HG03097 (cell line): Measurements from ENCODE around the gene SH3BP5L.

Experiments used
- ATAC-seq: cut with Tn5 transposase; IDR thresholded peaks from one replicate; pipeline ENCODE4 v1.9.1; 2021; ENCODE audit not compliant: unreplicated experiment, low FRiP score

The SH3BP5L gene

DNA sequence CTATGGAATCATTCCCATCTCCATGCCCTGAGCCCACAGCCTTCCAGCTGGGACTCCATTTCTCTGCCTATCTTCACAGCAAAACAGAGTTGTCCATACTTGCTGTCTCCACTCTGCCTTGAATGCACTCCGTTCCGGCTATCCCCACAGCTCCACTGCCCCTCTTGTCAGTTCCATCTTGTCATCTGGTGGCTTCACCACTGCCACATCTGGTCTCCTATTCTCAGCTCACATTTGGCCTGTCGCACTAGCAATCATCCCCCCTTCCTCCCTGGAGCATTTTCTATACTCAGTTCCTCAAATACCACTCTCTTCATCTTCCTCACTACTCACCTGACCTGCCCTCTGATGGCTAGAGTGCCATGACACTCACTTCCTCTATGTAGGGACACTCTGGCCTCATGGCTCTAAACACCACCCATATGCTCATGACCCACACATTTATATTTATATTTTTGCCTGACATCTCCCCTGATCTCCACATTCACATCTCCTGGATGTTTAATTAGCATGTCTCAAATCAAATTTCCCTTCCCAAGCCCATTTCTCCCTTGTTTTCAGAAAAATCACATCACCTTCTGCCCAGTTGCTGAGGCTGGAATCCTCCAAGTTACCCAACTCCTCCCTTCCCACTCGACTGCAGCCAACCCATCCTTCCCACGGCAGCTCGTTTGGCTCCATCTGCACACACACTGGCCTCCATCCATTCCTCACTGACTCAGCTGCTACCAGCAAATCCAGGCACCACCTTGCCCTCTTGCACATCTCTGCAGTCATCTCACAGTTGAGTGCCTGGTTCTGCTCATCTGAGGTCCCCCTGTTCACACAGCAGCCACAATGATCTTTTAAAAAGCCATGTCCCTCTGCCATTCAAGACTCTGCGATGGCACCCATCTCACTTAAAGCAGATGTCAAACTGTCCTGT is 27.0 kb upstream of the SH3BP5L start:
- no peak for ATAC-seq

DNA sequence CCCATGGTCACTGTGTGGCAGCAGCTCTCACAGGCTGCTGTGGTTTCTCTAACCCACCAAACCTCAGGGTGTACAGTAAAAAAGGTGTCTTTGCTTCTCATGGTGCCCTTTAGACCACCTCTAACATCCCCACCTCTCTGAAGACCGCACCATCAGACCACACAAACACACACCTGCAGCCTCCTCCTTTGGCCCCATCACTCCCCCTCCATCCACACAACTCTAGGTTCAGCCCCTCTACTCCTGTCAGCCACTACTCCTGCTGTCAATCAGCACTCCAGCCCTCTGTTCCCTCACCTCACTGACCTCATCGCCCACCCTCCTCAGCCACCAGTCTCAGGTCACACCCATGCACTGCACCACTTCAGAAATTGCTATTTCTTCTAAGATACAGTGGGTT is 25.7 kb upstream of the SH3BP5L start:
- ATAC-seq = no peak

DNA sequence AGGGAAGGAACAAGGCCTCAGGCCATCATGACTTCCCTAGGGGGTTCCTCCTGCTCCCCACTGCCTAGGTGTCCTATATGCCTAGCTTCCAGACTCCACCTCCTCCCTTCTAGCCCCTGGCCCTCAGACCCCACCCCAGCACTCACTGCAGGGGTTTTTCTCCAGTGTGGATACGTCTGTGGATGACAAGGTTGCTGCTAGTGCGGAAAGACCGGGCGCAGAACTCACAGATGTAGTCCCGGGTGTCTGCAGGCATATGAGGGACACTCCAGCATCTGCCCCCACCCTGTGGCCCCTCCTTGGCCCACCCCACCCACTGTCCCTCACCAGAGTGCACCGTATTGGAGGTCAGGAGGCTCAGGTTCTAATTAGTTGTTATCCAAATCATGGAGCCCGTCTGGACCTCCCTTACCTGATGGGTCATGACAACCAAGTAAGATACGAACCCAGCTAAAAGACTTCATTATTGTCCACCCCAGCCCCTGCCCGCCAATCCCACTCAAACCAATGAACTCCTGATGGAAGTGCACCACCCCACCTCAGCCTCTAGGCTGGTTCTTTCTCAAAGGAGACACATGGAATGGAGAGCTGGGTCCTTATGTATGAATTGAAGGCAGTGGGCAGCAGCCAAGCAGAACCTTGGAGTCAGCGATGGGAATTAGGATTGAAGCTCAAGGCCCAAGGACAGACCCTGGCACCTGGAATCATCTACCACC is 25.0 kb upstream of the SH3BP5L start:
- ATAC-seq = no peak

DNA sequence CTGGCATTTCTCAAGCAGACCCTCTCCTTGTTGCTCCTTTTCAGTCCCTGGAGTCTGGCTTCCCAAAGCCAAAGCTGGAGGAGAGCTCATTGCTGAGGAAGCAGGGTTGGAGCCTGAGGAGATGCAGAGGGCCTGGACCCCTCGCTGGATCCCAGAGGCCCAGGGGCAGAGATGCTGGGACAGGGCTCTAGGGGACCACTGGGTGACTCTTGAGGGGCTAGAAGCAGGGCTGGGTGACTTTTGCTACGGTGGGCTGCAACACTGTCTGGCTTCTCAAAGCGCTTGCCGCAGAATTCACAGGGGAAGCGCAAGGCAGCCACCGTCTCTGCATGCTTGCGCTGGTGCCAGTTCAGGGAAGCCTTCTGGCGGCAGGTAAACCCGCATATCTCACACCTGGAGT is 24.4 kb upstream of the SH3BP5L start:
- no peak for ATAC-seq

DNA sequence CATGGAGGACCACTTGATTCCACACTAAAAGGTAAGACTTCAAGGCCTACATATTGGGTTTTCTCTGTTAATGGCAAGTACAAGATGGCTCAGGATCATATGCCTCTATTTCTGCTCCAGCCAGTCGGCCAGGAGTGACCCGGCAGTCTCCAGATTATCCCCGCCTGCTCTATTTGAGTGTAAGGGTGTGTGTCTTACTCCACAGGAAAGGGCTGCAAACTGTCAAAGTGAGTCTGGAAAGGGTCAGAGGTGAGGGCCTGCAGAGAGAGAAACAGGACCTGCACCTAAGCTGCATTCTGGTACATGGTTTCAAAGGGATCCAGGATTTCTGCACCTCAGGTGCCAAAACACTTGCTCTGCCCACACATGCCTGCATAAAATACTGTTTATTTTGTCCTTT is 23.9 kb upstream of the SH3BP5L start:
- no peak for ATAC-seq

DNA sequence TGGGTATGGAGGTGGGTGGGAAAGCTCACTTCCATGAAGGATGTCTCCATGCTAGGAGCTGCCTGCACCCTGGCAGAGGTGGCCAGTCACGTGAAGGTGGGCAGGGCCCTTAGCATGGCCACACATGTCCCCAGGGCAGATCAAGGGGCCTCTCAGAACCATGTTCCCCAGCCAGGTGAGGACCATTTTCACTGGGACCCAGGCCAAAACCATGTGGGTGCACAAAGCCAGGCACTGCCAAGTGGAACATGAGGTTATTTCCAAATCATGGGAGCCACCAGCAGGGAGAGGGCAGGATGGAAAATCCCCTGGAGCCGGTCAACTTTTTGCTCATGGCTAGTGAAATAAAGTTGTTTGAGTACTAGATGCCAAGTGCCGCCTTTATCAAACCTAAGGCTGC is 23.4 kb upstream of the SH3BP5L start:
- no peak for ATAC-seq

DNA sequence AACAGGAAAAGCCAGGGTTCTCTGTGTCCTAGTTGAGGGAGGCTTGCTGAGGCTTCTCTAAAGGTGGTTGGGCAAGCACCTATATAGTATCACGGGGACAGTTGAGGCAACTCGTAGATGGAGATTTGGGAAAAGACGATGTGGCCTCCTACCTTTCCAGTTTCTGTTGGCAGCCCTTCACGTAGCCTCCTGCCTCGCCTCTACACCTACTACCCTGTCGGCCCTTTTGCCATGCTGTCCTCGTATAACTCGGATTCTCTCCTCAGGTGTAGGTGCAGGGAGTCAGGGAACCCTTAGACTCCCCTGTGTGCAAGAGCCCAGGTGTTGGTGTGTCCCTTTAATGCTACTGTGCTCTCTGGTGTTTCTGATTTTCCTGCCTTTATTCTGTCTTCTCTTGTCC is 22.9 kb upstream of the SH3BP5L start:
- ATAC-seq = no peak

DNA sequence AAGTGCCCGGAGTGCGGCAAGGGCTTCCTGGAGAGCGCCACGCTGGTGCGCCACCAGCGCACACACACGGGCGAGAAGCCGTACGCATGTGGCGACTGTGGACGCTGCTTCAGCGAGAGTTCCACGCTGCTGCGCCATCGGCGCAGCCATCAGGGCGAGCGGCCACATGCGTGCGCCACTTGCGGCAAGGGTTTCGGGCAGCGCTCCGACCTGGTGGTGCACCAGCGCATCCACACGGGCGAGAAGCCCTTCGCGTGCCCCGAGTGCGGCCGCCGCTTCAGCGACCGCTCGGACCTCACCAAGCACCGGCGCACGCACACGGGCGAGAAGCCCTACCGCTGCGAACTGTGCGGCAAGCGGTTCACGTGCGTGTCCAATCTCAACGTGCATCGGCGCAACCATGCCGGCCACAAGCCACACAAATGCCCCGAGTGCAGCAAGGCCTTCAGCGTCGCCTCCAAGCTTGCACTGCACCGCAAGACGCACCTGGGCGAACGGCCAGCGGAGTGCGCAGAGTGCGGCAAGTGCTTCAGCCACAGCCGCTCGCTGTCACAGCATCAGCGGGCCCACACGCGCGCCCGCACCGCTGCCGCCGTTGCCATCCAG is 22.3 kb upstream of the SH3BP5L start:
- no peak for ATAC-seq

DNA sequence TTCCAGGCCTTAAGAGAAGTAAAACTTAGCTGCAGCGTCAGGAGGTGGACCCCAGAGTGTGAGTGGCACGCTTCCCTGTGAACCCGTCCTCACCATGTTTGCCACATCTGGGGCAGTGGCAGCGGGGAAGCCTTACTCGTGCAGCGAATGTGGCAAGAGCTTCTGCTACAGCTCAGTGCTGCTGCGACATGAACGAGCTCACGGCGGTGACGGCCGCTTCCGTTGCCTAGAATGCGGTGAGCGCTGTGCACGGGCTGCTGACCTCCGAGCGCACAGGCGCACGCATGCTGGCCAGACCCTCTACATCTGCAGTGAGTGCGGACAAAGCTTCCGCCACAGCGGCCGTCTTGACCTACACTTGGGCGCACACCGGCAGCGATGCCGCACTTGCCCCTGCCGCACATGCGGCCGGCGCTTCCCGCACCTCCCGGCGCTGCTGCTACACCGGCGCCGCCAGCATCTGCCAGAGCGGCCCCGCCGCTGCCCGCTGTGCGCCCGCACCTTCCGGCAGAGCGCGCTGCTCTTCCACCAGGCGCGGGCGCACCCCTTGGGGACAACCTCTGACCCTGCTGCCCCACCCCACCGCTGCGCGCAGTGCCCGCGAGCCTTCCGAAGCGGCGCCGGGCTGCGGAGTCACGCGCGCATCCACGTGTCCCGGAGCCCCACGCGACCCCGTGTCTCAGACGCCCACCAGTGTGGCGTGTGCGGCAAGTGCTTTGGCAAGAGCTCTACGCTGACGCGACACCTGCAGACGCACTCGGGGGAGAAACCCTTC is 21.7 kb upstream of the SH3BP5L start:
- ATAC-seq = no peak

DNA sequence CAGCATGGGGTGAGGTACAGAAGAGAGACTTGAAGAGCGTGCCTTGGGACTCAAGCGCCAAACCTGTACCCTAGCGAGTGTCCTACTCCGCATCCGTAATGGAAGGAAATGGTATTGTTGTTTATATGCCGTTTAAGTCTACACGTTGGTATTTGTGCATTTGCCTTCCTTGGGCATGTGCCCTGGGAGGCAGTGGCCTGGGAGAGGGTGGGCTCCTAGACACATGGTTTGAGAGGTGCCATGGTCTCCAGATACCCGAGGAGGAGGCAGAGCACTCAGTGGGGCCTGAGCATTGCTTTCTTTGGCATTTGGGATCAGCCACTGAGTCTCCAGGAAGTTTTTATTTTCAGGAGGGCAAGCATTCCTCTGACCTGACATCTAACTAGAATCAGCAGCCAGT is 18.8 kb upstream of the SH3BP5L start:
- ATAC-seq = no peak

DNA sequence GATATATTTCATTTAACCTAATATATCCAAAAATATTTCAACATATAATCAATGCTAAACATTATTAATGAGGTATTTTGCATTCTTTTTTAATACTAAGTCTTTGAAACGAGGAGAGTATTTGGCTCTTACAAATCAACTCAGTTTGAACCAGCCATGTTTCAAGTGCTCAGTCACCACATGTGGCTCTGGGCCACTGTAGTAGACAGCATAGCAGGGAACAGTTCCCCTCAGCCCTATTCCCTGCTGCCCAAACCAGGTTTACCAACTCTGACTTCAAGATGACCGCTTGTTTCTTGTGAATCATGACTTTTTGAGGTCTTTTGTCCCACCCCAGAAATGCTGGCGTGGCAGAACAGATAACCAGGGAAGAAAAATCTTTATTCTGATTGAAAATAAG is 18.0 kb upstream of the SH3BP5L start:
- ATAC-seq = no peak

DNA sequence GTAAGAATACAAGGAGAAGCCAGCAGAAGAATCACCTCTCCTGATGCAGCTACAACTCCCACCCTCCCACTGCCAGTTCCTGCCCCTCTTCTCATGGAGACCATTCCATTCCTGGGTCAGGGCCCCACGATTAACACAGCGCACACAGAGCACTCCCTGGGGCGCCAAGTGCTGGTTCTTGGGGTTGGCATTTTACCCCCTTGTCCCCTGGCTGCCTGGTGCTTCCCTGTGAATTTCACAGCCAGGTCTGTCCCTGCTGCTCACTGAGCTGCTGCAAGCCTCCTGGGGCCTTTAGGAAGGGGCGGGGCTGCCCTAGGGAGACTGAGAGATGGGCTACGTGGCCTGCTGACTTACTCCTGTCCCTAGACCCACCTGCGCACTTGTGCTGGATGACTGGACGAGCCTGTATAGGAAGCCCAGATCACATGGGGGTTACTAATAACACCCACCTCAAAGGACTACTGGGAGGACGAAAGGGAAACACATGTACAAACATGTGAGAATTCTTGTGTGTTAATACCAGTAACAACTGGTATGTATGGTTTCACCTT is 17.1 kb upstream of the SH3BP5L start:
- no peak for ATAC-seq

DNA sequence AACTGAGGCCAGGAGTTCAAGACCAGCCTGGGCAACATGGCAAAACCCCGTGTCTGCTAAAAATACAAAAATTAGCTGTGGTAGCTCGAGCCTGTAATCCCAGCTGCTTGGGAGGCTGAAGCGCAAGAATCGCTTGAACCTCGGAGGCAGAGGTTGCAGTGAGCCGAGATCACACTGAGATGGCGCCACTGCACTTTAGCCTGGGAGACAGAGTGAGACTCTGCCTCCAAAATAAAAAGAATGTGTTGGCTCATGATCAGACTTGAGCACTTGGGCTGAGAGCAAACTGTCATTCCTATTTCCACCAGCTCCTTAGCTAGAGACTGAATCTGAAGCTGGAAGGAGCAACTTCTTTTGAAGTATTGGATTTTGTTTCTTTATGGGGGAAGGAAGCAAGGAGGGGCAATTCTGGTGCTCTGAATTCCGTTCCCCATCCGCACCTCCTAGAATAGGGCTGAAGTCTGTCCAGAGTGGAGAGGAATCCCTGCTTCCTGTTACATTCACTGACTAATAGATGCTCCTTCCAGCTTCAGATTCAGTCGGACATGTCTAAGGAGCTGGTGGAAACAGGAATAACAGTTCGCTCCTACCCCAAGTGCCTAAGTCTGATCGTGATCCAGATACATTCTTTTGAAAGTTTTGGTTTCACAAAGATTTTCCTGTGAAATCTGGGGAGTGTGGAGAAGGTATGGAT is 16.1 kb upstream of the SH3BP5L start:
- ATAC-seq = no peak

DNA sequence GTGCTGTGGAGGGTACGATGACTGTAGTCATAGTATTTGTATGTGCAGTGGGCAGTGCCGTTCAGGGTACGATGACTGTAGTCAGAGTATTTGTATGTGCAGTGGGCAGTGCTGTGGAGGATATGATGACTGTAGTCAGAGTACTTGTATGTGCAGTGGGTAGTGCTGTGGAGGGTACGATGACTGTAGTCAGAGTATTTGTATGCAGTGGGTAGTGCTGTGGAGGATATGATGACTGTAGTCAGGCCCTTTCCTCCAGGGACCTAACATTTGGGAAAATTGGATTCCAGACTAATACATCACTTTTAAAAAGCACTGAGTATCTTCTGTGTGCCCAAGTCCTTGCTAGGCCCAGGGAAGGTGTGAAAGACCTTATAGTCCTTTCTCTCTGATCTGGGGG is 15.2 kb upstream of the SH3BP5L start:
- ATAC-seq = no peak

DNA sequence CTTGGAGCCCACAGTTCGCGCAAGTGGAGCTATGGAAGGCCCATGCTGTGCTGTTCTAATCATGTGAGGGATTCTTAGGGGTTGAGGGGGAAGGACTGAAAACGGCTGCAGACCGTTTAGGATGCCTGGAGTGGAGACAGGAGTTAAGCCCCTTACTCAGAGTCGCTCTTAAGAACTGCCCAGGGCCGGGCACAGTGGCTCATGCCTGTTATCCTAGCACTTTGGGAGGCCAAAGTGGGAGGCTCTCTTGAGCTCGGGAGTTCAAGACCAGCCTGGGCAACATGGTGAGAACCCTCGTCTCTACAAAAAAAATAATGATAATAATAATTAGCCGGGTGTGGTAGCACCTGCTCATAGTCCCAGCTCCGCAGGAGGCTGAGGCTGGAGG is 13.4 kb upstream of the SH3BP5L start:
- ATAC-seq = no peak

DNA sequence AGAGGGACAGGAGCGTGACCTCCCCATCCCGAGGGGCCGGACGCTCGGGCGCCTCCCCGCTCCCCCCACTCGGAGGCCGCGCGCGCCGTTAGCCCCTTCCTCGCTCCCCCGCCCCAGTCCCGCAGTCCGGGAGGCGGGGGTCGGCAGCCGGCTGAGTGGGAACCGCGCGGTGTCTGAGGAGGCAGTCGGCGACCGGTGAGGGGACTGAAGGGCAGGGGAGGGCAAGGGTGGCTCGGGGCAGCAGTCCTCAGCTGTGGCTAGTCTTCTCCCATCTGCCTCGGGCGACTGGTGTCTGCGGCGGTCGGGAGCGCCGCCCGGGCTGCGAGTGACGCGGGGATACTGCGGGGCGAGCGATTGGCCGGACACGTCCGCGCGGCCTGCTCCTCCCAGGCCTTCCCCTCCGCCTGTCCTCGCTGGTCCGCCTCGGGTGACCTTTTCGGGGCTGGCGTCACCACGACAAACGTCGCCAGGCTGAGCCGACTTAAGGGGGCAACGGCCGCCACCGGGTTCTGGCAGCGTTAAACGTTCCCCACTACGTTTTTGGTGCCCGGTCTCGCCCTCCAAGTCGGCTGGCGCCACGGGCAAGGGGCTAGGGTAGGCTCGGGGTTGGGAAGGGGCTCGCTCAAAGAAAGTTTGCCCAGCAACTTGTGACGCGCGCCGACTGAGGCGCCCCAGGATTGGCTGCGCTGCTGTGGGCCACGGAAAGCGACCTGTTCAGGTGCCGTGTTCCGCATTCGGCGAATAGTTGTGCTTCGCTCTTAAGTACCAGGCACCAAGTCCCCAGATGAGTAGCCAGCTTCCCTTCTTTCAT is 12.8 kb upstream of the SH3BP5L start:
- ATAC-seq = peak; percentile 66

DNA sequence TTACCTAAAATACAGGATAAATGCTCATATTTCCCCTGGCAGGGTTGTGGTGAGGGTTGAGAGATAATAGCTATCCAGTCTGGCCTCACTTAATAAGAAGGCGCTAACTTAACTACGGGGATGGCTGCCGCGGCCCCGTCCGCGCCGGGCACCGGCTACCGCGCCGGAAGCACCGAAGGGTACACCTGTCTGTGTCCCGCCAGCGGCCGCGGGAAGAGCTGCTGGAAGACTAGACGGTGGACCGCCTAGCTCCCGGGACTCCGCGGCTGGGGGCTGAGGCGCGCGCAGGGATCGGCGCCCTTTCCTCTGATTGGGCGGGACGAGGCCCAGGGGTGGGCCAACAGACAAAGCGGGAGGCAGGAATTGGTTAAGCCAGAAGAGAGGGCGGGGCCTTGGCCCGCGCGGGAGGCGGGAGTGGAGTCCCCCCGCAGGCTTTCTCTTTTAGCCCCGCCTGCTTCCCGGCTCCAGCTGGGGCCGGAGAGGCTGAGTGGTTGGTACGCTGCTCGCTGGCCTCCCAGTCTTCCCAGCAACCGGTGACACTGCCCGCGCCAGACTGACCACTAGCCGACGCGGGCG is 12.2 kb upstream of the SH3BP5L start, which contains the start of gene ZNF672:
TSS of gene ZNF672 (plus strand) at position 444 of the 576 bp plus-strand sequence. CDS start 9,051 bp downstream, outside the sequence.
- ATAC-seq = peak; percentile 90

DNA sequence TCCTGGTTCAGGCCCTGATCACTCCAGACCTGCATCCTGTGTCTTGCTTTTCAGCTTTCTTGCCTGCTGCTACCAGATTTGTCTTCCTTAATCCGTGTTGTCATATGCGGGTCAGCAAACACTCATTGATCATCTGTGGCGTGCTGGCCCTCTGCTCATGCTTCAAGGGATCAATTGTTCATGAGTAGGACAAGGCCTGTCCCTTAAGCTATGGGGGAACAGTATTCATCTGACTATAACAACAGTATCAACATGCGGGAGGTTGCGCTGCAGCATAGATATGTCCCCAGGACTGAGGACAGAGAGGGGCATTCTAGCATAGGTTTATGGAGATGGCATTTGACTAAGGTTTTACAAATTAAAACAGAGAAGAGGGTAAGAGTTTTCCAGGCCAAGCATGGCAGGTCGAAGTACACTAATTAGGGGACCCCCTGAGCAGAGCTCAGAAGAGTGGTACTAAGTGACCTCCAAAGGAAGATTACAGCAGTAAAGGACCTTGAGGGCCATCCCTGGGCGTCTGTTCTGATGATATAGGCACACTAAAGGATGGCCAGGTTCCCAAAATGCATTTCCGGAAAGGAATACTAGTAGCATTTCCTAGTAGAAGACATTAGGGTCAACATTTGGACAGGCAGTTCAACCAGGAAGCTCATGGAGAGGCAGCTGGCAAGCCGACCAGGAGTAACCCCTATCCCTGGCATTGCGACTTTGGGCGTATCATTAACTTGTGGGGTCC is 11.5 kb upstream of the SH3BP5L start:
- ATAC-seq = no peak
